ENCODE measurements around the gene NEURL1B. TPM values are rescaled to one million over a fixed set of nuclear protein-coding genes. Genes with fewer than 3 reads are reported as not detected.

Gene NEURL1B
- total and polyA plus RNA-seq, 8 donors, result 2.8 to 7.8 (median 3.9) TPM

DNA sequence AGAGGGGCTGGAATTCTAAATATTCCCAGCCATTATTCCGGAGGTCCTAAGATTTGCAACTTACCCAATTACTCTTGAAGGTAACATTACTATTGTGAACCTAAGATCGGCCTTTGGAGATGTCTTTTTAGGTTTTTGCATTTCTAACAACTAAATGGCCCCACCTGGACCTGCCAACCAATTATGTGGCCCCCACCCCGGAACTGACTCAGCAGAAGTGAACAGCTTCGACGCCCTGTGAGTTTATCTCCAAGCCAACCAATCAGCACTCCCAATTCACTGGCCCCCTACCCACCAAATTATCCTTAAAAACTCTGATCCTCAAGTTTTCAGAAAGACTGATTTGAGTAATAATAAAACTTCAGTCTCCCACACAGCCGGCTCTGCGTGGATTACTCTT, 62.9 kb downstream of the NEURL1B start:
- no peaks in the 10 kb centered on the region for H3K27me3 ChIP-seq
- TF ChIP-seq, protein P1, sequence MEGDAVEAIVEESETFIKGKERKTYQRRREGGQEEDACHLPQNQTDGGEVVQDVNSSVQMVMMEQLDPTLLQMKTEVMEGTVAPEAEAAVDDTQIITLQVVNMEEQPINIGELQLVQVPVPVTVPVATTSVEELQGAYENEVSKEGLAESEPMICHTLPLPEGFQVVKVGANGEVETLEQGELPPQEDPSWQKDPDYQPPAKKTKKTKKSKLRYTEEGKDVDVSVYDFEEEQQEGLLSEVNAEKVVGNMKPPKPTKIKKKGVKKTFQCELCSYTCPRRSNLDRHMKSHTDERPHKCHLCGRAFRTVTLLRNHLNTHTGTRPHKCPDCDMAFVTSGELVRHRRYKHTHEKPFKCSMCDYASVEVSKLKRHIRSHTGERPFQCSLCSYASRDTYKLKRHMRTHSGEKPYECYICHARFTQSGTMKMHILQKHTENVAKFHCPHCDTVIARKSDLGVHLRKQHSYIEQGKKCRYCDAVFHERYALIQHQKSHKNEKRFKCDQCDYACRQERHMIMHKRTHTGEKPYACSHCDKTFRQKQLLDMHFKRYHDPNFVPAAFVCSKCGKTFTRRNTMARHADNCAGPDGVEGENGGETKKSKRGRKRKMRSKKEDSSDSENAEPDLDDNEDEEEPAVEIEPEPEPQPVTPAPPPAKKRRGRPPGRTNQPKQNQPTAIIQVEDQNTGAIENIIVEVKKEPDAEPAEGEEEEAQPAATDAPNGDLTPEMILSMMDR (IDR thresholded peaks at IDR 0.05), result no peak
- FAIRE-seq, result no peak
- WGBS, 2 donors, result 90 to 92% methylated on average over 7 of the region's 7 CpGs
- no peak overlapping the region for H3K27ac ChIP-seq
- no peak for ATAC-seq
- no peaks in the 10 kb centered on the region for H3K9me3 ChIP-seq
- H3K36me3 ChIP-seq, result no peaks in the 10 kb centered on the region
- intact Hi-C loops (cut with DNase I), result loop anchor here in 1 of 3 donors (10.0 kb wide), 1 partner anchor 219 kb away; no protein-coding TSS in a partner anchor
- no peak overlapping the region for H3K4me3 ChIP-seq
- H3K4me1 ChIP-seq, result no peaks in the 10 kb centered on the region
- no peak for DNase-seq

DNA sequence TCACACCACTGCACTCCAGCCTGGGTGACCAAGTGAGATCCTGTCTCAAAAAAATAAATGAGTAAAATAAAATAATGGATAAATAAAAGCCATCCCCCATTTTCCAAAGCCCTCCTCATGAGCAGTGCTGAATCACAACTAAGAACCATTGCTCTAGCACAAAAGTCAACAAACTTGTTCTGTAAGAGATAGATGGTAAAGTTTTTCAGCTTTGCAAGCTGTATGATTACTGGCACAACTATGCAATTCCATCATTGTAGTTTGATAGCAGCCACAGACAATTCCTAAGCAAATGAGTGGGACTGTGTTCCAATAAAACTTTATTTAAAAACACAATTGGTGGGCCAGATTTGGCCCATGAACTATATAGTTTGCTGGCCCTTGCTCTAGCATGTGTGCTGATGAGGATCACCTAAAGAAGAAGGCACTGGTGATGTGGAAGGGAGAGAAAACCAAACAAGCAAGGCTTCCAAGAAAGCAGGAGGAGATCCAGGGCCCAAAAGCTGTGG, 64.6 kb downstream of the NEURL1B start:
- Histone ChIP-seq H3K27ac (no peak overlapping the region), H3K36me3 (no peaks in the 10 kb centered on the region), H3K4me3 (no peak overlapping the region), H3K27me3 (no peaks in the 10 kb centered on the region), H3K4me1 (no peaks in the 10 kb centered on the region), H3K9me3 (no peaks in the 10 kb centered on the region)
- intact Hi-C loops (cut with DNase I), result loop anchor here in 1 of 3 donors (10.0 kb wide), 1 partner anchor 221 kb away; no protein-coding TSS in a partner anchor
- DNase-seq (no peak), ATAC-seq (no peak), FAIRE-seq (no peak)
- TF ChIP-seq, protein P1 (IDR thresholded peaks at IDR 0.05), result no peak

DNA sequence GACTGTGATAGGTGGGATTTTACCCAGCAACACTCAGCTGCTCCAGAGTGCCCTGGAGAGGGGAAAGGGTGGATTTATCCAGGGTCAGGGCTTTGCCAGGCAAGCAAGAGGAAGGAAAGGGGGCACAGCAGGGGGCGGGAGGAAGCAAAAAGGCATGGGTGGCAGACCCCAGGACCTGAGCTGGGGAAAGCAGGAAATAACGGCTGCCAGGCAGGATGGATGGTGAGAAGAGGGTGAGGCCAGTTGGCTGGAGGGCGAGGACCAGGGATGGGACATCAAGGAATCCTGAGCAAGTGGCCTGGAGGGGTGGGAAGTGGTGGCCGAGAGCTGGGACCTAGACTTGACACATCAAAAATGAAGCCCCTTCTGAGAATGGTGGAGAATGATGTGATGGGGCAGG, 65.7 kb downstream of the NEURL1B start:
- Histone ChIP-seq H3K9me3 (no peaks in the 10 kb centered on the region), H3K4me3 (no peak overlapping the region), H3K36me3 (no peaks in the 10 kb centered on the region), H3K27me3 (no peaks in the 10 kb centered on the region), H3K4me1 (no peaks in the 10 kb centered on the region), H3K27ac (no peak overlapping the region)
- no peak for FAIRE-seq
- intact Hi-C loops (cut with DNase I), result loop anchor here in 1 of 3 donors (10.0 kb wide), 1 partner anchor 222 kb away; no protein-coding TSS in a partner anchor
- WGBS, 2 donors, result 55 to 58% methylated on average over 4 of the region's 4 CpGs
- TF ChIP-seq, protein P1 (IDR thresholded peaks at IDR 0.05), result no peak
- no peak for ATAC-seq
- DNase-seq, result peak in 1 of 6 donors; percentile 14

DNA sequence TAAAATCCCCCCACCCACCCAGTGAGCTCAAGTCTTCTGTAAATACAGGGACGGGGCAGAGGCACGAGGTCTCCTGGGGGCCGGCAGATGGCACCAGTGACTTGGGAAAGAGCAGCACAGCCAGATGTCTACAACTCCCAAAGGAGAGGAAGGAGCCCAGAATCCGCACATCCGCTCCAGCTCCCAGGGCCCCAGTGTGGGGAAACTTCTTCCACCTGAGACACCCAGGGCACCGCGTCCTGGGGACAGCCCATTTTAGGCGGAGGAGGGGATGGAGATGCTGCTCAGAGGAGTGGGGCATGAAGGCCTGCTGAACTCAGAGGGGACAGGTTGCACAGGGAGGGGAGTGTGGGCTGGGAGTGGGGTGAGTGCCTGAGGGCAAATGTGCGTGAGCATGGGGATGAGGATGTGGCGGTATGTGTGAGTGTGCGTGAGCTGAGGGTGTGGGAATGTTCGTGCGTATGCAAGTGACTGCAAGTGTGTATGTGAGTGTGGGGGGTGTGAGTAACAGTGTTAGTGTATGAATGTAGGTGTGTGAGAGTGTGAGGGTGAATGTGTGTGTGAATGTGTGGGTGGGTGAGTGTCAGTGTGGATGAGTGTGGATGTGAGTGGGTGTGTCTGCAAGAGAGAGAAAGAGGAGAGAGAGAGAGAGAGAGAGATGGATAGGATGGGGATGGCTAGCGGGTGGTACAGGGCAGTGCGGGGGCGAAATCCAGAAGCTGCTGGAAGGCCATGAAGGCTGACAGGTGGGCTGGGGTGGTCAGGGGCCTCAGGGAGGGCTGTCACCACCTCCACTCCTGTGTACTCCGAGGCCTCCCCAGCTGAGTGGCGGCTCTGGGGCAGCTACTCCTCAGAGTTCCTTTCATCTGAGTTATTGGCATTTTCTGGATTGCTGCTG, 66.5 kb downstream of the NEURL1B start:
- TF ChIP-seq, protein P1 (IDR thresholded peaks at IDR 0.05), result peak in 1 of 4 donors; percentile 7
- FAIRE-seq (no peak), DNase-seq (peak in 1 of 6 donors; percentile 58), ATAC-seq (peak in 3 of 4 donors; percentile 67 to 72 (median 72))
- Histone ChIP-seq H3K4me1 (no peaks in the 10 kb centered on the region), H3K27me3 (no peaks in the 10 kb centered on the region), H3K4me3 (no peak overlapping the region), H3K27ac (no peak overlapping the region), H3K36me3 (no peaks in the 10 kb centered on the region), H3K9me3 (no peaks in the 10 kb centered on the region)
- intact Hi-C loops (cut with DNase I), result loop anchor here in 1 of 3 donors (10.0 kb wide), 1 partner anchor 223 kb away; no protein-coding TSS in a partner anchor
- 53% methylated on average over 18 of the region's 18 CpGs for WGBS, 2 donors

All from pancreas (tissue), 10 donors.